DND-41 (cell line): Measurements from ENCODE around the gene ABAT.

Experiments used
- ATAC-seq: fragments of 200-7000 bp; cut with Tn5 transposase; 3 replicates; pipeline ENCODE4 v1.9.1; 2021; ENCODE audit warnings: low read depth; ENCODE audit not compliant: insufficient read depth
- DNase-seq: peaks from one replicate; pipeline ENCODE4 v3.0.0-alpha.2; 2020
- H2AFZ ChIP-seq: 2 replicates; pipeline ENCODE4 v1.6.0; 2012; ENCODE audit warnings: low read depth, low read length
- H3K27ac ChIP-seq: 2 replicates; pipeline ENCODE4 v1.5.1; 2012; ENCODE audit warnings: low read length, inconsistent platforms
- H3K27me3 ChIP-seq: fragments of 200-600 bp; sonication (generic); 2 replicates; pipeline ENCODE4 v1.6.0; 2012; ENCODE audit warnings: low read length, mild to moderate bottlenecking, inconsistent platforms; ENCODE audit not compliant: insufficient read depth, poor library complexity
- H3K36me3 ChIP-seq: 2 replicates; pipeline ENCODE4 v1.5.1; 2012; ENCODE audit warnings: low read length, inconsistent platforms; ENCODE audit not compliant: insufficient read depth
- H3K4me1 ChIP-seq: 2 replicates; pipeline ENCODE4 v1.5.1; 2012; ENCODE audit warnings: mild to moderate bottlenecking, low read length; ENCODE audit not compliant: insufficient read depth
- H3K4me2 ChIP-seq: 2 replicates; pipeline ENCODE4 v1.6.0; 2012; ENCODE audit warnings: mild to moderate bottlenecking, moderate library complexity, low read length, inconsistent platforms; ENCODE audit not compliant: insufficient read depth
- H3K4me3 ChIP-seq, 2 experiments: fragments of 200-600 bp in 1 of 2; shearing (Covaris generic) in 1 of 2; 2 replicates each; pipeline ENCODE4 v1.5.1; 2012 to 2016; ENCODE audit warnings: inconsistent platforms in 2 of 2, low read length in 2 of 2, mild to moderate bottlenecking in 2 of 2, low read depth in 1 of 2, moderate library complexity in 1 of 2
- H3K79me2 ChIP-seq: 2 replicates; pipeline ENCODE4 v1.6.0; 2012; ENCODE audit warnings: low read length, inconsistent platforms; ENCODE audit not compliant: insufficient read depth
- H3K9ac ChIP-seq: 2 replicates; pipeline ENCODE4 v1.6.0; 2012; ENCODE audit warnings: low read depth, mild to moderate bottlenecking, inconsistent platforms, low read length, moderate library complexity
- H3K9me3 ChIP-seq: 2 replicates; pipeline ENCODE4 v1.5.1; 2012; ENCODE audit warnings: low read length, moderate library complexity, mild to moderate bottlenecking, inconsistent platforms; ENCODE audit not compliant: insufficient read depth, severe bottlenecking
- H4K20me1 ChIP-seq: 2 replicates; pipeline ENCODE4 v1.6.0; 2012; ENCODE audit warnings: low read length; ENCODE audit not compliant: insufficient read depth
- CTCF ChIP-seq: IDR thresholded peaks from 2 replicates; pipeline ENCODE4 v1.5.1; 2012; ENCODE audit warnings: borderline replicate concordance, low read length, moderate library complexity, mild to moderate bottlenecking; ENCODE audit not compliant: poor library complexity, severe bottlenecking; ENCODE audit errors: extremely low read depth
- EZH2 ChIP-seq: IDR thresholded peaks from 3 replicates; pipeline ENCODE4 v1.6.1; 2012; ENCODE audit warnings: borderline replicate concordance, low read depth, mild to moderate bottlenecking, moderate library complexity, low read length, inconsistent platforms; ENCODE audit not compliant: severe bottlenecking

Gene ABAT

GRCh38 chr16:8694795-8695728 is 20.6 kb downstream of the ABAT start:
- Histone ChIP-seq H3K27me3 (no peaks in the 10 kb centered on the region), H3K4me3 (no peak overlapping the region), H3K9me3 (peaks cover 6% of the 10 kb centered on the region), H3K4me1 (no peaks in the 10 kb centered on the region), H4K20me1 (no peaks in the 10 kb centered on the region), H3K9ac (no peak overlapping the region), H2AFZ (no peak overlapping the region), H3K36me3 (0 out of 2 replicates have a peak, but pooled peaks cover under 1% of the 10 kb centered on the region), H3K79me2 (no peaks in the 10 kb centered on the region), H3K27ac (no peak overlapping the region), H3K4me2 (no peak overlapping the region)
- TF ChIP-seq CTCF (no peak), EZH2 (no peak)
- ATAC-seq (no peak), DNase-seq (no peak)

- no peak for ATAC-seq
- H3K79me2 ChIP-seq: no peaks in the 10 kb centered on the region
- no peak for DNase-seq
- no peaks in the 10 kb centered on the region for H3K9me3 ChIP-seq
- TF ChIP-seq CTCF: no peak
- TF ChIP-seq EZH2: no peak
- H4K20me1 ChIP-seq: no peaks in the 10 kb centered on the region
- no peak overlapping the region for H3K4me3 ChIP-seq
- H3K36me3 ChIP-seq: no peaks in the 10 kb centered on the region
- no peaks in the 10 kb centered on the region for H3K27me3 ChIP-seq
- H3K4me2 ChIP-seq: no peak overlapping the region
- no peak overlapping the region for H3K27ac ChIP-seq
- no peak overlapping the region for H3K9ac ChIP-seq
- no peaks in the 10 kb centered on the region for H3K4me1 ChIP-seq
- H2AFZ ChIP-seq: no peak overlapping the region
These were observed 22.5 kb downstream of the ABAT start for GRCh38 chr16:8696880-8697279.

- Histone ChIP-seq H3K4me1 (no peaks in the 10 kb centered on the region), H3K79me2 (no peaks in the 10 kb centered on the region)
- TF ChIP-seq CTCF: no peak
- no peak for TF ChIP-seq EZH2
These were observed 23.5 kb downstream of the ABAT start for GRCh38 chr16:8697965-8698364.

More at GRCh38 chr16:8697965-8698364, 23.5 kb downstream of the ABAT start:
- ATAC-seq (no peak), DNase-seq (no peak)
- no peaks in the 10 kb centered on the region for H3K9me3 ChIP-seq
- H4K20me1 ChIP-seq: no peaks in the 10 kb centered on the region
- H2AFZ ChIP-seq: no peak overlapping the region
- no peak overlapping the region for H3K4me3 ChIP-seq
- H3K27ac ChIP-seq: no peak overlapping the region
- no peak overlapping the region for H3K4me2 ChIP-seq
- H3K9ac ChIP-seq: no peak overlapping the region
- H3K27me3 ChIP-seq: no peaks in the 10 kb centered on the region
- peaks cover 3% of the 10 kb centered on the region; the same call in 1 of the 2 replicates for H3K36me3 ChIP-seq
